ENCODE results near the gene TRIM44.
A peak's percentile ranks its signal among the peaks of the same experiment; 100 is the strongest.
"Not testable (repeated sequence)": the region's sequence is repeated elsewhere in the genome, so short reads cannot be mapped to it uniquely, and the experiment has no call there.

Gene TRIM44

DNA sequence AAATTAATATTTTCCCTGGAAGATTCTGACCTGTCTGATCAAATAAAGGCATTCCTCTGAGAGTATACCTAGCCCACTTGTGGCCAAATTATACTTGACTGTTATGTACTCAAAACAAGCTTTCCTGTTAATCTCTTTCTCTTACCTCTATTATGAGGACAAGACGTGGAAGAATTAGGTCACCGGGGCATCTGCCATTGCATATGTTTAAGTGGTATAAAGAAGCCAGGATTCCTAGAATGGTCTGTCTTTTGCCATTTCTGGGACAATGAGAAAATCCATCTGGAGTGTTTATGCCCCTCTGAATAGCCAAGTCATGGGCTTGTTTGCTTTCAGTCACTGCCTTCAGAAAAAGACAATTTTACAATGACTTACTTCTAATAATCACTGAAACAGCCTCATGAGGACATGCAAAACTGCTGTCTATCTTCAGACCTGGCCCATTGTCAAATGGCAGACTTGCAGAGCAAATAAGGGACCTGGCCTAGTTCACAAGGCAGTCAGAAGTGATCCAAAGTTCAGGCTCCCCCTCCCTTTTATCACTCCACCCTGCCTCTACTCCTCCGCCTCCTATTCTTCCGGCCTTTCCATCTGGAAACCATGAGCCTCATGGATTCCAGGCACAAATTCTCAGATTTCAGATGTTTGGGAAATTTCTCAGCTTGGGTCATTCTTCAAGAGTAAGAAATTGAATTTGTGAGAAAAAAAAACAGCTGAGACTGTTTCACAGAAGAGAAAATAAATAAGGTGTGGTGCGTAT lies 153.2 kb downstream of the TRIM44 start:
- no peak for DNase-seq (ENCODE audit: low spot score)

- no peak for DNase-seq (ENCODE audit: low spot score)
Observed at GRCh38 chr11:35820614-35821013, 158.0 kb downstream of the TRIM44 start.

- no peak for DNase-seq (ENCODE audit: low spot score)
Observed at GRCh38 chr11:35822815-35823495, 160.4 kb downstream of the TRIM44 start.

DNA sequence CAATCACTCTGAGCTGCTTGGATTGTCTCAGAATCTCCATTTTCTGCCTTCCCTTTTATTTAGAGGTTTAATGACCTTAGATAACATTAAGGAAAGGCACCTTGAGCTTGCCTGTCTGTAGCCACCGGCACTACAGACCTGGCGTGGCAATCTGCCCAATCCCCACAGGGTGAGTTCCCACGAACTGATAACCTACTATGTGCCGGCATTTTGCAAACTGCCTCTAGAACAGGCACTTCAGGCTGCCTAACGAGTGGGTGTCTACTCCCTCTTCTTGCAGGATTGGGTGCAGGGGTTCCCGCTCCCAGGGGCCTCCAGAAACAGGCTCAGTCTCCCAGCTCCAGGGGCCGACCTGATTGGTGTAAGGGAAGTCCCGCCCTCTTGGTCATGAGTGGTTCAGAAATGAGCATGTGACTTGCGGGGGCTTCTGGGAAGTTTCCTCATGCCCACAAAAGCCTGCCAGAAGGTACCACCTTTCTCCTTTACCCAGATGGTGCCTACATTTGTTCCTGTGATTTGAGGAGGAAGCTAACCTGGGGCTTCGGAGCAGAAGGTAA lies 161.2 kb downstream of the TRIM44 start:
- DNase-seq (ENCODE audit: low spot score): no peak

GRCh38 chr11:35825386-35825785 lies 162.8 kb downstream of the TRIM44 start:
- DNase-seq (ENCODE audit: low spot score): no peak

- no peak for DNase-seq (ENCODE audit: low spot score)
Observed at GRCh38 chr11:35826006-35826405, 163.4 kb downstream of the TRIM44 start.

GRCh38 chr11:35826949-35827348 lies 164.4 kb downstream of the TRIM44 start:
- no peak for DNase-seq (ENCODE audit: low spot score)

- no peak for DNase-seq (ENCODE audit: low spot score)
Observed at GRCh38 chr11:35836205-35836604, 173.6 kb downstream of the TRIM44 start.

DNA sequence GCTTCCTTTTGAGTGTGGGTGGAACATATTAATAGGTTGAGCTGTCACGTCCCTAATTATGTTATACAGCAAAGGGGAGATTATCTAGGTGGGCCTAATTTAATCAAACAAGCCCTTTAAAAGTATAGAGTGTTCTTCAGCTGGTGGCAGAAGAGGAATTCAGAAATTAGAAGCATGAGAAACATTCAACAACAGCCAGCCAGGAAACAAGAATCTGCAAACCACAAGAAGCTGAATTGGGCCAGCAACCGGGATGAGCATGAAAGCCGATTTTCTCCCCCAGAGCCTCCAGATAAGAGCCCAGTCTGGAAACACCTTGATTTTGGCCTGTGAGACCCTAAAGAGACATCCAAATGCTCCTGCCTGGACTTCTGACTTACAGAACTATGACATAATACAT lies 175.5 kb downstream of the TRIM44 start:
- DNase-seq (ENCODE audit: low spot score): no peak

GRCh38 chr11:35838697-35839367 lies 176.3 kb downstream of the TRIM44 start:
- not testable (repeated sequence) for DNase-seq (ENCODE audit: low spot score)

DNA sequence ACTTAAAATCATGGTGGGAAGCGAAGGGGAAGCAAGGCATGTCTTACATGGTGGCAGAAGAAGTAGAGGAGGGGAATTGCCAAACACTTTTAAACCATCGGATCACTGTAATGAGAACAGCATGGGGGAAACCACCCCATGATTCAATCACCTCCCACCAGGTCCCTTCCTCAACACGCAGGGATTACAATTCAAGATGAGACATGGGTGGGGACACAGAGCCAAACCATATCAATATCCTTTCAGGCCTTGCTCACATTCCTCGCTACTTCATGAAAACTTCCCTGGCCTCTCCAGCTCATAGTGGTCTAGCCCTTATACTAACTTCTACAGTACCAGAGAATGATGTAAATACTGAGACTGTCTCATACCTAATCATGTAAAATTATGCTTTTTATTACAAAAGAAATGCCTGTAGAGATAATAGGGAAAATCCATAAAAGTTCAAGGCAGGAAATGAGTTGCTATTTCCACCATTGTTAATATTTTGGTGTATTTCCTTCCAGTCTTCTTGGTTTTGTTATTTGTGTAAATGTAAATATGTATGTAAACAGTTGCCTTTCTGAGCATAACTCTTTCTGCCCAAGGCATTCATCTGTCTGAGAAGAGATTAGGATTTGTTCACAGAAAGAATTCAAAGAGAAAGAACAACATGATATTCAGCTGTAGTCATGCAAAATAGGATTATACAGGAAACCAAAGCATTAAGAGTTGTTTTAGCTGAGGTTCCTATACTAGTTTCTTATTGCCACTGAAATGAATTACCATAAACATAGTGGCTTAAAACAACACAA lies 177.0 kb downstream of the TRIM44 start:
- no peak for DNase-seq (ENCODE audit: low spot score)

DNA sequence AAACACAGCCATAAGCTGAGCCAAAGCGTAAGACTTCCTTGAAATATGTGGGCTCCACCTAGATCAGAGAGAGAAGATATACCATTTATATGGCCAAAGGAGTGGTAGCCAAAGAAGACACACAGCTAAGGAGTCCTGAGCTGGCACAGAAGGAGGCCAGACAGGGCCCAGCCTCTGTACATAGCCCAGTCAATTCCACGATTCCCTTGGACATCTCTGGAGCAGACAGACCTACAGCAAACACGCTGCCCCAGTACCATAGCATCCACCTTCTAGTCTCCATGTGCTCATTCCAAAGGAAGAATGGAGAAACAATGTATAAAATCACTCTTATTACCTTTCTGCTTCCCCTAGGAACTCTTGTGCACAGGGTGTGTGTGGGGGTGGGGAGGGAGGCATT lies 179.2 kb downstream of the TRIM44 start:
- DNase-seq (ENCODE audit: low spot score): no peak

- DNase-seq (ENCODE audit: low spot score): no peak
Observed at GRCh38 chr11:35842958-35843357, 180.4 kb downstream of the TRIM44 start.

DNA sequence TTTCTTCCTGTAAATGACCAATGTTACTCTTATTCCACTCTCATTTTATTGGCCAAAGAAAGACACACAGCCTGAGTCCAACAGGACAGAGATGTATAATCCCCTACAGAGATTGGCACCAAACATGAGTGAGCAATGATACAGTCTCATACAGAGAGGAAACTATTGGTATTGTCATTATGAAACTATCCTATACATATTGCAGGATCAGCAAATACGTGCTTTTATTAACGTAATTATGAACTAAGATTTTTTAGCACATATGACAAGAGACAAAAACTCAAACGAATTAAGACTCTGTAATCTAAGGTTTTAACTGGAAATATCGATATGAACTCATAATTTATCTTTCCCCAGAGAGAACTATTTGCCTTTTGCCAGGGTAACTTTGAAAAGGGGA lies 182.0 kb downstream of the TRIM44 start:
- no peak for DNase-seq (ENCODE audit: low spot score)

- DNase-seq (ENCODE audit: low spot score): no peak
Observed at GRCh38 chr11:35845860-35846259, 183.3 kb downstream of the TRIM44 start.

DNA sequence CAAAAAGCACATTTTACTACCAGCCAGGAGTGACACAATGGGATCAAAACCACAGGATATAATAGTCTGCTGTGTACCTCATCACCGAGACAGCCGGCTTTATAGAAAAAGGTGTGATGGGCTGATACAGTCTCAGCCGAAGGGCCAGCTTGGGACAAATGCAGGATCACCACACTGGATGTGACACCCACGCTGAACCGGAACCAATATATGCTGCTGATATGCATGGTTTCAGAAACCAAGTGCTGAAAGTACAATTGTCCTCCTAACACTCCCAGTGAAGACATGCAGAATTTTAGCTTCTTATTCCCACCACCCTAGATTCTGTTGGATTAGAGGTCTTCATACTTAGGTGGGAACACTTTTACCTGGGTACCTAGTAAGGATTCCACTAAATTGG lies 184.3 kb downstream of the TRIM44 start:
- no peak for DNase-seq (ENCODE audit: low spot score)

DNA sequence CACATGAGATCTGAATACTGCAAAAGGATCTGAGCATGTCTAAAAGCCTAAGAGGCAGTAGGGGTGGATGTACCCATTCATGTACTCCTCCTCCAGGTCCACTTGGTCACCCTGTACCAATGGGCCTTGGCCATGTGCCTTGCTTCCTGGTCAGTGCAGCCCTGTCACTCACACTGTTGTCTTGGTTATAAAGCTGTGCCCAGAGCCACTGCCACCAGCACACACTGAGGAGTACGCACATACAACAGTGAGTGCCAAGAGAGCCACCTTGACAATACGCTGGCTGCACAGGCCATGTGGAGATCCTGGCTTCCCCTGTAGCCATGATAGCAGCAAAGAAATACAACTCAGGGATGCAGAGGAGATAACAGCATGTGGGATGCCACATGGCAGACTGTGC lies 184.9 kb downstream of the TRIM44 start:
- no peak for DNase-seq (ENCODE audit: low spot score)

DNA sequence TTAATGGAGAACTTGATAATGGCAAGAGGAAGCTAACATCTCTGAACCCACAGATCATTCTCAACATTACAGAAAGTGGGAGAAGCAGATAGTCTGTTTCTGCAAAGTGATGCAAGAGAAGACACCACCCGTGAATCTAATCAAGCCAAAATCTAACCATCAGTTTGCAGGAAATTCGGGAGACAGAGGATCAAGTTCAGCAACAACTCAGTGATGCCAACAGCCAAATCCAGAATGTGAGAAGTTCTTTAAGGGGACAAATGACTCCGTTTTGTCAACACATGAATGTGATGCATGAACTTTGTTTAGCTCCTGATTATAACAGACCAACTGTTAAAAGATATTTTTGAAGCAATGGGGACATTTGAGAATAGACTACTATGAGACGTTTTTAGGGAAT lies 186.0 kb downstream of the TRIM44 start:
- no peak for DNase-seq (ENCODE audit: low spot score)

DNA sequence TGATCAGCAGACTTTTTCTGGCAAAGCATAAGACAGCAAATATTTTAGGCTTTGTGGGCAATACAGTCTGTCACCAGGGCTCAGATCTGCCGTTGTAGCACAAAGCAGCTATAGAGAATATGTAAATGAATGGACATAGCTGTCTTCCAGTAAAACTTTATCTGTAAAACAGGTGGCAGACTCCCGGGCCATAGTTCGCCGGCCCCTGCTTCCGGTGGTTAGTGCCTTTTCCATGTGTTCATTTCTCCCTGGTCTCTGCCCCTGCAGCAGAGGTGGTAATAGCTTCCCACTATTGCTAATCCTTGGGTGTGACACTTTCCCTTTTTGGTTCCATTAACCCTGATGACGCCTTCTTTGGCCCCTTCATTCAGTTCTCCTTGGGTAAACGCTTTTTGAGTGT lies 187.6 kb downstream of the TRIM44 start:
- peak; percentile 20 for DNase-seq (ENCODE audit: low spot score)

DNA sequence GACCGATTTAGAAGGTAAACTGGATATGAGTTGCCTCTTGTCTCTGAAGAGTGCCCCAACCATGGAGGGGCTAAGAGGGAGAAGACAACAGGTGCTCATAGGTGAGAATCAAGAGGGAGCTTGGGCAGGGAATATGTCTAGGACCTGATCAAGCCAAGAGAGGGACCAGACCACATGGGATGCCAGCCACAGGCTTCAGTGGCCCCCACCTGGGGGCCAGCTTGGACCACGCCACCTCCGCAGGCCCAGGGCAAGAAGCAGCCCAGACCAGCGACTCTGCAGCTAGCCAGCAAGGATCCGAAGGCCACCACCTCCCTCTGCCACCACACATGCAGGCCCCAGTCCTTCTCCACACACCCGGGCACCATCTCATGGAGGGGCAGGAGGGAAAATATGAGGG lies 188.8 kb downstream of the TRIM44 start:
- no peak for DNase-seq (ENCODE audit: low spot score)

DNA sequence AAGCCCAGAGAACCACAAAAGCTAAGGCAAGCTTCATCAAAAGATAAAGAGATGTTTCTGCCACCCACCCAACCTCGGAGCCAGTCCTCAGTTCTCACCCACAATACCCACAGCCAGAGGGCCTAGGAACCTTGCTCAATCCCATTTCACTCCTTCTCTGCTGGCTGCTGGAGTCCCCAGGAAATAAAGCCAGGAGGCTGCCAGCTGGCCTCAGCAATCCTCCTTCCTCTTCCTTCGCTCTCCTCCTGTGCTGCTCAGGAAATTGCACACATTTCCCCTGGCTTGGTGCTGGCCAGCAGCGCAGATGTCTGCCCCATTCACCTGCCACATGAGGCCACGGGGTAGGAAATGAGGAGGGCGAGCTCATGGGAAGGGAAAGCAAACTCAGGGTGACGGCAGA lies 189.5 kb downstream of the TRIM44 start:
- no peak for DNase-seq (ENCODE audit: low spot score)

- DNase-seq (ENCODE audit: low spot score): no peak
Observed at GRCh38 chr11:35853971-35854370, 191.4 kb downstream of the TRIM44 start.
